Activated B cell treated with CpG ODN at 0.5 μM for 24 hours (primary cell): ENCODE results near the gene GPATCH1. TPM values are rescaled to one million over a fixed set of nuclear protein-coding genes. Genes with fewer than 3 reads are reported as not detected.

Experiments used
- ATAC-seq: fragments of 200-7000 bp; cut with Tn5 transposase; one replicate; pipeline ENCODE4 v1.10.0; 2021; ENCODE audit warnings: low read depth, mild to moderate bottlenecking, moderate library complexity
- CTCF ChIA-PET: fragments of 350-600 bp; sonication (Branson Sonifier 250); formaldehyde crosslinking; loops from one replicate; lab custom pipeline; 2021; ENCODE audit warnings: antibody characterized with exemption; lab: Charles Lee
- POLR2A ChIA-PET: fragments of 350-600 bp; sonication (Branson Sonifier 250); formaldehyde crosslinking; loops from one replicate; lab custom pipeline; 2021; ENCODE audit warnings: antibody characterized with exemption; lab: Charles Lee
- DNase-seq: peaks from one replicate; pipeline ENCODE4 v3.0.0; 2022
- H3K27ac Mint-ChIP-seq: one replicate; pipeline ENCODE4 v1.8.0; 2020; ENCODE audit warnings: mixed read lengths
- H3K27me3 Mint-ChIP-seq: one replicate; pipeline ENCODE4 v1.8.0; 2021; ENCODE audit warnings: mixed read lengths
- H3K36me3 Mint-ChIP-seq: one replicate; pipeline ENCODE4 v1.8.0; 2021; ENCODE audit warnings: low read depth, mixed read lengths
- H3K4me1 Mint-ChIP-seq: one replicate; pipeline ENCODE4 v1.8.0; 2021; ENCODE audit warnings: mixed read lengths
- H3K4me3 Mint-ChIP-seq: one replicate; pipeline ENCODE4 v1.8.0; 2020; ENCODE audit warnings: mild to moderate bottlenecking, mixed read lengths
- H3K9me3 Mint-ChIP-seq: one replicate; pipeline ENCODE4 v1.8.0; 2020; ENCODE audit warnings: mixed read lengths
- intact Hi-C: fragments of 100-400 bp; cut with micrococcal nuclease; formaldehyde crosslinking; loops from one replicate; pipeline ENCODE4 v1.15.1; 2024
- total RNA-seq: library from RNA; stranded (reverse); gene quantifications from 2 replicates; pipeline ENCODE4 v1.2.3, GENCODE V29; 2022
- TF ChIP-seq, protein P1 (sequence below): fragments of 200-600 bp; IDR thresholded peaks from one replicate; pipeline ENCODE4 v1.8.0; 2022; ENCODE audit warnings: antibody characterized with exemption, mild to moderate bottlenecking

GPATCH1 gene
- total RNA-seq, 1 donor from 2014 or later: 12.8 TPM

DNA sequence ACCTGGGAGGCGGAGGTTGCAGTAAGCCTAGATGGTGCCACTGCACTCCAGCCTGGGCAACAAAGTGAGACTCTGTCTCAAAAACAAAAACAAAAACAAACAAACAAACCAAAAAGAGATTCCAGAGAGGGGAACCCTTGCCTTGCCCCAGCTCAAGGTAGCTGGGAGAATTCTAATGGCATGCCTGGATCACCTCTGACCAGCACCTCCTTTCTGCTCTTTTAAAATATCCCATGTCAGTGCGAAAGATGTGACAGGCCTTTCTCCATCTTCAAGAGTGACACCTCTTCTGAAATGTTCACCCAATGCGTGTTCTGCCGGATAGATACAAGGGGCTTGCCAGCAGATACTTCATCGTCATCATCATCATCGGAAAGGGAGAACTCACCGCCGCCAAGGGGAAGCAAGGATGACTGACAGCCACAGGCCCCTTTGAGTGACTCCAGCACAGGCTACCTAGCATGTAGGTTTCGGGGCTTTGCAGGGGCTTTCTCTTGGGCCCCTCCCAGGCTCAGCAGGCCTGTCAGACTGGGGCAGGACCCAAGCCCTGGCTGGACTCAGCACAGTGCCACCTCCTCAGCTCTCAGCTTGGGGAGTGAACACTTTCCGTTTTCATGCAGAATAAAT lies 94.3 kb downstream of the GPATCH1 start:
- Mint-ChIP-seq H3K4me3 (peak overlapping the region; percentile 93), H3K36me3 (peaks cover 6% of the 10 kb centered on the region), H3K9me3 (no peaks in the 10 kb centered on the region), H3K27me3 (peaks cover 2% of the 10 kb centered on the region), H3K27ac (no peak overlapping the region), H3K4me1 (peaks cover 34% of the 10 kb centered on the region)
- CTCF ChIA-PET: interaction anchor here (1.7 kb wide), 1 partner anchor 50 kb away, joined by 4 read pairs; no protein-coding TSS in a partner anchor
- ATAC-seq (no peak), DNase-seq (no peak)
- TF ChIP-seq, protein P1, sequence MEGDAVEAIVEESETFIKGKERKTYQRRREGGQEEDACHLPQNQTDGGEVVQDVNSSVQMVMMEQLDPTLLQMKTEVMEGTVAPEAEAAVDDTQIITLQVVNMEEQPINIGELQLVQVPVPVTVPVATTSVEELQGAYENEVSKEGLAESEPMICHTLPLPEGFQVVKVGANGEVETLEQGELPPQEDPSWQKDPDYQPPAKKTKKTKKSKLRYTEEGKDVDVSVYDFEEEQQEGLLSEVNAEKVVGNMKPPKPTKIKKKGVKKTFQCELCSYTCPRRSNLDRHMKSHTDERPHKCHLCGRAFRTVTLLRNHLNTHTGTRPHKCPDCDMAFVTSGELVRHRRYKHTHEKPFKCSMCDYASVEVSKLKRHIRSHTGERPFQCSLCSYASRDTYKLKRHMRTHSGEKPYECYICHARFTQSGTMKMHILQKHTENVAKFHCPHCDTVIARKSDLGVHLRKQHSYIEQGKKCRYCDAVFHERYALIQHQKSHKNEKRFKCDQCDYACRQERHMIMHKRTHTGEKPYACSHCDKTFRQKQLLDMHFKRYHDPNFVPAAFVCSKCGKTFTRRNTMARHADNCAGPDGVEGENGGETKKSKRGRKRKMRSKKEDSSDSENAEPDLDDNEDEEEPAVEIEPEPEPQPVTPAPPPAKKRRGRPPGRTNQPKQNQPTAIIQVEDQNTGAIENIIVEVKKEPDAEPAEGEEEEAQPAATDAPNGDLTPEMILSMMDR: no peak
- intact Hi-C loops: loop anchor here (5.0 to 10.0 kb wide), 3 partner anchors 590 to 1090 kb away; partner anchors contain the start of gene PDCD5
- POLR2A ChIA-PET: interaction anchor here (1.0 to 2.1 kb wide), 2 partner anchors 9 to 128 kb away, joined by 4 to 13 read pairs; partner anchors contain the start of gene CEBPA

DNA sequence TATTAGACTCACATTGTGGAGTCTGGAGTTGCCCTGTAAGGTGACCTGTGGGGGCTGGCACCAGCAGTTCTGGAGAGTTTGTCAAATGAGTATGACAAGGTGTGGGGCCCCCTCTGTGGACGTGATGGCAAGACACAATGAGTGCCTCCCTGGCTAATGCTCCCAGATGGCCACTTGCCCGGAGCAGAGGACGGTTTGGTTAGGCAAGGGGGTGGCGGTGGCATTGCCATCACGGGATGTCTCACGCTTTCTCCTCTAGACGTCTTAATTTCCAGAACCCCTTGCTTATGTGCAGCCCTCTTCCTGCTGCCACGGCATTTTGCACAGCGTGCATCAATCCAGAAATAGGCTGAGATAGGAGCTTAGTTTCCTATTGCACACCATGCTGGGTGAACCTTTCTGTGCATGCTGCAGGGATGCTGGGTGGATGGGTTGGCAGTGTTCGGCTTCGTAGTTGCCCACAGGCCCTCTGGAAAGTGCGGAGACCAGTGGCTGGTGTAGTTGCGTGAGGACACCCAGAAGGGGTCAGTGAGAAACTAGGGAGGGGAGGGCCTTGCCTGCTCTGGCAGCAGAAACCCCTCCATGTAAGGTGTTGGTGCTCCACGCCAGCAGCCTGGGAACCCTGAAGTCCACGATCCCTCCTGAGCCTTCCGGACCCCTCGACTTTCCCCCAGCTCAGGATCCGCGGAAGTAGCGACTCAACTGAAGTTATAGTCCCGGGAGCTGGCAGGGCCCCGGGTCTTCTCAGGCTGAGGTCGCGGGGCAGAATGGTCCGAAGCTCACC lies 95.1 kb downstream of the GPATCH1 start:
- ATAC-seq (no peak), DNase-seq (no peak)
- peaks cover 6% of the 10 kb centered on the region for H3K36me3 Mint-ChIP-seq
- H3K9me3 Mint-ChIP-seq: no peaks in the 10 kb centered on the region
- peaks cover 34% of the 10 kb centered on the region for H3K4me1 Mint-ChIP-seq
- H3K27ac Mint-ChIP-seq: peak overlapping the region; percentile 98
- ChIA-PET CTCF (interaction anchor here (0.8 to 1.7 kb wide), 3 partner anchors 48 to 231 kb away, joined by 4 read pairs; no protein-coding TSS in a partner anchor), POLR2A (interaction anchor here (0.6 to 2.7 kb wide), 17 partner anchors 10 to 1501 kb away, joined by 3 to 43 read pairs (median 5); partner anchors contain the start of genes CEBPA, CEBPG, DPY19L3 and FAAP24)
- intact Hi-C loops: loop anchor here (2.0 to 10.0 kb wide), 9 partner anchors 59 to 1501 kb away; partner anchors contain the start of genes ANKRD27, DPY19L3, LSM14A and PDCD5
- peaks cover 2% of the 10 kb centered on the region for H3K27me3 Mint-ChIP-seq
- TF ChIP-seq, protein P1: no peak
- H3K4me3 Mint-ChIP-seq: peak overlapping the region; percentile 93

GRCh38 chr19:33176670-33177416 lies 95.9 kb downstream of the GPATCH1 start:
- intact Hi-C loops: loop anchor here (1.0 to 10.0 kb wide), 15 partner anchors 33 to 1500 kb away; partner anchors contain the start of genes ANKRD27, CEBPA, CEBPG and DPY19L3
- H3K4me1 Mint-ChIP-seq: peaks cover 34% of the 10 kb centered on the region

GRCh38 chr19:33177417-33177979 lies 96.5 kb downstream of the GPATCH1 start:
- peaks cover 2% of the 10 kb centered on the region for H3K27me3 Mint-ChIP-seq
- H3K4me3 Mint-ChIP-seq: peak overlapping the region; percentile 93
- DNase-seq (no peak), ATAC-seq (no peak)
- POLR2A ChIA-PET: interaction anchor here (0.6 to 2.7 kb wide), 12 partner anchors 9 to 957 kb away, joined by 3 to 43 read pairs (median 5); partner anchors contain the start of genes CEBPA, CEBPG, GPATCH1 and PEPD
- CTCF ChIA-PET: interaction anchor here (0.5 to 1.8 kb wide), 5 partner anchors 8 to 229 kb away, joined by 3 to 7 read pairs (median 4); no protein-coding TSS in a partner anchor
- H3K9me3 Mint-ChIP-seq: no peaks in the 10 kb centered on the region
- peaks cover 32% of the 10 kb centered on the region for H3K4me1 Mint-ChIP-seq
- peaks cover 6% of the 10 kb centered on the region for H3K36me3 Mint-ChIP-seq
- intact Hi-C loops: loop anchor here (1.0 to 10.0 kb wide), 15 partner anchors 33 to 1499 kb away; partner anchors contain the start of genes ANKRD27, CEBPA, CEBPG and DPY19L3
- TF ChIP-seq, protein P1: no peak
- peak overlapping the region; percentile 98 for H3K27ac Mint-ChIP-seq

More at GRCh38 chr19:33176670-33177416, 95.9 kb downstream of the GPATCH1 start:
- DNase-seq: peak; percentile 97
- Mint-ChIP-seq H3K9me3 (no peaks in the 10 kb centered on the region), H3K36me3 (peaks cover 6% of the 10 kb centered on the region), H3K27ac (peak overlapping the region; percentile 98), H3K27me3 (peaks cover 2% of the 10 kb centered on the region), H3K4me3 (peak overlapping the region; percentile 93)
- ChIA-PET POLR2A (interaction anchor here (0.6 to 2.7 kb wide), 21 partner anchors 9 to 1500 kb away, joined by 3 to 43 read pairs (median 5); partner anchors contain the start of genes CEBPA, CEBPG, DPY19L3 and FAAP24), CTCF (interaction anchor here (0.8 to 1.8 kb wide), 5 partner anchors 9 to 230 kb away, joined by 4 to 7 read pairs (median 4); no protein-coding TSS in a partner anchor)
- ATAC-seq: peak; percentile 86
- TF ChIP-seq, protein P1: no peak

Other genes with a start within 250 kb of the GPATCH1 start
- 0.33 TPM in 1 of 2 replicates, not detected in the other for gene SLC7A9, start 211.4 kb upstream of the GPATCH1 start, total RNA-seq
- 16.4 and 19.4 TPM in 2 replicates for gene CEP89, start 109.2 kb upstream of the GPATCH1 start, total RNA-seq
- 3.7 and 4.3 TPM in 2 replicates for gene FAAP24, start 108.9 kb upstream of the GPATCH1 start, total RNA-seq
- 1.0 and 1.7 TPM in 2 replicates for gene RHPN2, start 16.3 kb upstream of the GPATCH1 start, total RNA-seq
- gene WDR88, start 50.9 kb downstream of the GPATCH1 start, total RNA-seq: 0.51 TPM in 1 of 2 replicates, not detected in the other
- not detected in 2 replicates for gene LRP3, start 113.1 kb downstream of the GPATCH1 start, total RNA-seq
- gene SLC7A10, start 144.7 kb downstream of the GPATCH1 start, total RNA-seq: not detected in 2 replicates
- 0.51 and 0.83 TPM in 2 replicates for gene CEBPA, start 221.4 kb downstream of the GPATCH1 start, total RNA-seq